Activated CD8-positive, alpha-beta memory T cell treated with anti-CD3 and anti-CD28 coated beads for 4 hours (primary cell): ENCODE data around the gene CALHM4.

ENCODE experiments used
- DNase-seq, 2 donors: peaks; one replicate each; pipeline ENCODE4 v3.0.0-alpha.2; 2020; ENCODE audit warnings: low read depth in 2 of 2

CALHM4 gene, protein sequence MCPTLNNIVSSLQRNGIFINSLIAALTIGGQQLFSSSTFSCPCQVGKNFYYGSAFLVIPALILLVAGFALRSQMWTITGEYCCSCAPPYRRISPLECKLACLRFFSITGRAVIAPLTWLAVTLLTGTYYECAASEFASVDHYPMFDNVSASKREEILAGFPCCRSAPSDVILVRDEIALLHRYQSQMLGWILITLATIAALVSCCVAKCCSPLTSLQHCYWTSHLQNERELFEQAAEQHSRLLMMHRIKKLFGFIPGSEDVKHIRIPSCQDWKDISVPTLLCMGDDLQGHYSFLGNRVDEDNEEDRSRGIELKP

DNA sequence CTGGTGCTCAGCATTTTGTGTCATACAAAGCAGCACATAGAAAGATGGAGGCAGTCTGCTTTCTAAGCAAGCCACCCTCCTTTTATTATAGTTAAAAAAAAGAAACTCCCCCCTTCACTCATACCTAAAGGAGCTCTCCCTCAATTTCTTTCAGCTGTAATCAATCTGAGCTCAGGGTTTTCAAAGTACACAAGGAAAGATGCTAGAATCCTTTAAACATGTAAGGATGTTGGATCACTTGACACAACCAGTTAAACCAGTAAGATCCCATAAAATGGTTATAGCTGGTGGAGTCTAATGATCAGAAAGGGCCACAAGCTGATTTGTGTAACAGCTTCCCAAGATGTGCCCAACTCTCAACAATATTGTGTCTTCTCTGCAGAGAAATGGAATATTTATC is at the start of gene CALHM4:
Gene CALHM4, plus strand, starts transcription at position 301 of the 400 bp plus-strand sequence. Its CDS starts 43 bp downstream, at position 344.
- no peak for DNase-seq

DNA sequence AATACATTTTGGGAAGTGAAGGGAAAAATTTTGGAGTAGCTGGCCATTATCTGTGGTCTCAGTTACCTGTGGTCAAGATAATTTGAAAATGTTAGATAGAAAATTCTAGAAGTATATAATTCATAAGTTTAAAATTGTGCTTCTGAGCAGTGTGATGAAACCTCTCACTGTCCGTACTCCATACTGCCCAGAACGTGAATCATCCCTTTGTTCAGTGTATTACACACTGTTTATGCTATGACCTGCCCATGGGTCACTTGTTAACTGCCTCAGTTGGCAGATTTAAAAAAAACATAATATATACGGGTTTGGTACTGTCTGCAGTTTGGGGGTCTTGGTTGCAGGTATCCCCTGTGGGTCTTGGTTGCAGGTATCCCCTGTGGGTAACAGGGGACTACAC is 46.2 kb upstream of the CALHM4 start:
- DNase-seq: no peak

DNA sequence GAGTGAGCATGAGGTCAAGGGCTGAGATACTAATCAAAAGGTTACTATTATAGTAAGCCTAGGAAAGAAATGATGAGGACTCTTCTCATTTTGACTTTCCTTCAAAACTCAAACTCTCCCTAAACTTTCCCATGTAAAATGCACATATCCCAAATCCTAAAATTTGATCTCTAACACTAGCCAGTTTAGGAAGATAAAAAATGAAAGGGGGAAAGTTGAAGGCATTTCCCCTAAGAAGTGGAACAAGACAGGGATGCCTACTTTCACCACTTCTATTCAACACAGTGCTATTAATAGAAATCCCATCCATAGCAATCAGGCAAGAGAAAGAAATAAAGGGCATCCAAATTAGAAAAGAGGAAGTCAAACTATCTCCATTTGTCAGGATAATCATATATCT is 45.0 kb upstream of the CALHM4 start:
- no peak for DNase-seq

DNA sequence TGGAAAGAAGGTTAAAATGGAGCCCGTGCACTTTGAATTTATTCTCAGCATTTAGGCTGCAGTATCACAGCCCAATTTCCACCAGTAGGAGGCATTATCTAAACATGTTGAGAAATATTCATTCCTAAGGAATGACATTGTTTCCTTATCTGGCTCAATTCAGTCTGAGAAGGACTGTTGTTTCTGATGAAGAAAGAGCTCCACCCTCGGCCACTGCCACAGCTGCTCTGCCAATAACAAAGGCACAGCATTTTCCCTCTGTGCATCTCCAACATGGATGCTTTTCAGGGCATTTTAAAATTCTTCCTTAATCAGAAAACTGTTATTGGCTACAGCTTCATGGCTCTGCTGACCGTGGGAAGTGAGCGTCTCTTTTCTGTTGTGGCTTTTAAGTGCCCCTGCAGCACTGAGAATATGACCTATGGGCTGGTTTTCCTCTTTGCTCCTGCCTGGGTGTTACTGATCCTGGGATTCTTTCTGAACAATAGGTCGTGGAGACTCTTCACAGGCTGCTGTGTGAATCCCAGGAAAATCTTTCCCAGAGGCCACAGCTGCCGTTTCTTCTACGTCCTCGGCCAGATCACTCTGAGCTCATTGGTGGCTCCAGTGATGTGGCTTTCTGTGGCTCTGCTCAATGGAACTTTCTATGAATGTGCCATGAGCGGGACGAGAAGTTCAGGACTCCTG is 42.0 kb upstream of the CALHM4 start, which contains the start of gene CALHM5:
Gene CALHM5, plus strand, starts transcription at position 216 of the 687 bp plus-strand sequence. Its CDS starts 58 bp downstream, at position 274.
- DNase-seq: no peak

DNA sequence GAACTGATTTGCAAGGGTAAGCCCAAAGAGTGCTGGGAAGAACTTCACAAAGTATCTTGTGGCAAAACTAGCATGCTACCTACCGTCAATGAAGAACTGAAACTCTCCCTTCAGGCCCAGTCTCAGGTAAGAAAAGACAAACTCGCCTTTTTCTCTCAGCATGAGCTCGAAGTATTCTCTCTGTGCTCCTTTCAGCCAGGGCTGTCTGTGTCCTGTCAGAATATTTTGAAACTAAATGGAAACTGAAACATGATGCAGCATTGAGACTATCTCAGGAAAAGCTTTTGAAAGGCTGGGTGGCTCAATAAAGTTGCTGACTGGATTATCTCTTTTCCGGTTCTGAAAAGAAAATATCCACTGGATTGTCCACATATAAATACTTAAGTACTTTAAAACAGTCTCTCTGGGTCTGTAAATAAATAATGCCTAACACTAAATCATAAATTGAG is 41.4 kb upstream of the CALHM4 start:
- no peak for DNase-seq

DNA sequence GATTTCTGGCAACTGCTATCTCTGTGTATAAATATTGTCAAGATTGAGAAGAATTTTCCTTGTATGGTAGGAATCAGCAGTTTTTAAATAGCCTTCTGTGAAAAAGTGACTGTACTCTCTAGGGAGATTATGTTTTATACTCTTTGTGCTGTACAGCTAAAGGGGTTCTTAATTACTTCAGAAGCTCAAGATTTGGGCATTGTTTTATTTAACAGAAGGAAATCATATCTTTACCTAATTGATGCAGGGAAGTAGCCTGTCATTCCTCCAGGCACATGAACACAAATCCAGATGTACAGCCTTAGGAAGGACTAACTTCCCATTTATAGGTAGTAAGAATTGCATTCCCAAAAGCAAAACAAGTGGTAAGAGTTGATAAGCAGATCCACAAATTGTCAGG is 40.8 kb upstream of the CALHM4 start:
- no peak for DNase-seq

DNA sequence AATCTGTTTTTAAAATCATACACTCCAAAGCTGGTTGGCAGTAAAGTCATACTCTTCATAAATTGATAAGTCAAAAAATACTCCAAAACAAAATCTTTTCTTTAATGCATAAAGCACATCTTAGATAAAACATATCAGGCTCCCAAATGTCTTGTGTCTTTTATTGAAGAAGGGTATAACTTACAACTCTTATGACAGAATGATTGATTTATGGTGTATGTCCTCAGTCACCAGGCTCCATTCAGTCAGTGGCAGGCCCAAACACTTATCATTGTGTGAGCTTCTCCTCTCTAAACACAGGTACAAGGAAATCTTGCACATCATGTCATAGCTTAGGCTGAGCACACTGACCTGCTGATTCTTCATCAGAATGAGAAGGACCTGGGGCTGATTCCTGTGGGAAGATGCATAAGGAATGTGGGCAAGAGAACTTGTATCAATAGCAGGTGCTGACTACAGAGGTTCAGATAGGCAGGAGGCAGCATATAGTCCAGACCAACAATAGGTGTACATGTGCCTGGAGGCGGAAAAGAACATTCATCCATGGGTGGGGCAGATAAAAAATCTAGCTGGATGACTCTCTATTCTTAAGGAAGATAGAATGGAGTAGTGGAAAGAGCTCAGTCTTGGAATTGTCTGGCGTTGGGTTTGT is 40.2 kb upstream of the CALHM4 start:
- DNase-seq: no peak

DNA sequence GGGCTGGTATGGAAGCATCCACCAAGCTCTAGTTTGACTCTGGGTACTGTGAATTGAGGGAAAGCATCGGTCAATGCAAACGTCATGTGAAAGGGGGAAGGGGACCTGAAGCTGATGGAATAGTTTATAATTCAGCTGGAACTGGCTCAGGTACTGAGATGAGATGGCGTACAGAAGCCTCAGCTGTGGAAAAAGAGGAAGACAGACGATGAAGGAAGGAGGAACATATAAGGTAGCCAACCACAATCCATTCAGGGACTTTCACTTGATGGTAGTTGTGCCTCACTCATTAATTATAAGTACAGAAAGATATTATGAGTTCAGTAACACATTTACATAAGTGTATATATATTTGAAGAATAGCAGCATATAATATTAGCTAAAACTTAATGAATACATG is 39.4 kb upstream of the CALHM4 start:
- no peak for DNase-seq

DNA sequence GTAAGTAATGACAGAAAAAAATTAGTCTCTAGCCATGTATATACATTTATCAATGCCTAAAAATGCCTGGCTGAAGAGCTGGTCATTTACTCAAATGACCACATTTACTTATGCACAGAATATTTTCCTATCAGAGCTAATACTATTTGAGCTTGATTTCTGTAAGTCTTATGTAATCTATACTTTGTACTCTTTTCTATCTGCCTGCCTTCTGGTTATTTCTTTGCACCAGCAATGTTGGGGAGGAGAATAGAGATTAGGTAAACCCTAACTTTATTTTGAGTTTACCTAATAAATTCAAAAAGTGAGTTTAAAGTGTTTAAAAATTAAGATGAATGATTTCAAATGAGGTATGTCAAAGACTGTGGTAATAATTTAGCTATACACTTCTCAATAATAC is 38.4 kb upstream of the CALHM4 start:
- no peak for DNase-seq

DNA sequence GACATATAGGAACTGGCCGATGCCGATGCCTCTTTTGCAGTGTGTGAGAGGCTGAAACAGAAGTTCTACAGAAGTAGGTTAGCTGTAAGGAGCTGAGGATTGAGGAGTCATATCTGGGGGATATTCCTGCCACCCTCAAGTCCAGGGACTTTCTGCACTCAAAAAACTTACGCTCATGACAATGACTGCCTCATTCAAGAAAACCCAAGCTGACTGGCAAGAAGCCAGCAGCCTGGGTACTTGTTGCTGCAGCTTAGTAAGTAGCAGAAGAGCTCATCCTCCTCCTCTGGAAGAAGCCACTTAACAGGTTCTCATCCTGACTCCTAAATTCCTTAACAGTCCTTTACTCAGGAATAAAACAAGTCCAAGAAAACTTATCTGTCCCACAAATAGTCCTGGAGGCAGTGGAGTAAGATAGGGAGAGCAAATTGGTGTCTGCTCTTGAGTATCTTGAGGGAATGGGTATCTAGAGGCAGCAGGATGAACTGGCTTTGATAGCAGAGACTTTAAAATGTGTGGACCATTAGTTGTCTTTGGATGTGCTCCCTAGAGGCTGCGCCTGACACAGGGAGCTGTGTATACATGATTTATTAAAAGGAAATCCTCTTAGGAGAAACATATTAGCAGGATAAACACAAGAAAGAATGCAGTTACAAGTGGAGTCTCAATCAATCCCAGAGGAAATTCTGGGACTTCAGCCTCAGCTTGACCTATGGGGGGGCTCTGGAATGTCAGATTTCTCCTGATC is 34.8 kb upstream of the CALHM4 start:
- no peak for DNase-seq

DNA sequence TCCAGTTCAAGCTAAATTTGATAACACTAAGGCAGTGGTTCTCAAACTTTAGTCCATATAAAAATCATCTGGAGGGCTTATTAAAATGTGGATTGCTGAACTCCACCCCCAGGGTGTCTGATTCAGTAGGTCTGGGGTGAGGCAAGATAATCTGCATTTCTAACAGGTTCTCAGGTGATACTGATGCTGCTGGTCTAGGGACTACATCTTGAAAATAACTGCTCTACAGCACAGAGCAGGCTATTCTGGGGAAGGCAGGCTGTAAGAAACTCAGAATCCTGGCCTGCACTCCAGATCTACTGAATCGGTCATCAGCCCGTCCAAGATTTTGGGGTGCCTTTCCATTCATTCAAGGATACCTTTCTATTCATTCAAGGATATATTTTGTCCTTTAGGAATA is 30.7 kb upstream of the CALHM4 start:
- no peak for DNase-seq

DNA sequence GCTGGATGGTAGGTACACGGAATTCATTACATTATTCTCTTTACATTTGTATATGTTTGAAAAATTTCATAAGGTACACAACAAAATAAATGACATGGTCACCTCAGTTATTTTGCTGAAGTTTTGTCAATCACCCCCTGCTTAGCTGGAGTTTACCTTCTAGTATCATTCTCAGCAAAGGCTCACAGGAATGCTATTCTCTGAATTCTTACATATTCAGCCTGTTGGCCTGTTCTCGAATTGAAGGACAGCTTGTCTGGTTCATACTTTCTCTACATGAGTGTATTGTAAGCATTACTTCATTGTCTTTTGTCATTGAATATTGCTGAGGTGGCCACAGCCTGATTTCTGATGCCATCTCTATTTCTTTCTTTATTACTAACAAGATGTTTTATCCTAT is 29.3 kb upstream of the CALHM4 start:
- no peak for DNase-seq

DNA sequence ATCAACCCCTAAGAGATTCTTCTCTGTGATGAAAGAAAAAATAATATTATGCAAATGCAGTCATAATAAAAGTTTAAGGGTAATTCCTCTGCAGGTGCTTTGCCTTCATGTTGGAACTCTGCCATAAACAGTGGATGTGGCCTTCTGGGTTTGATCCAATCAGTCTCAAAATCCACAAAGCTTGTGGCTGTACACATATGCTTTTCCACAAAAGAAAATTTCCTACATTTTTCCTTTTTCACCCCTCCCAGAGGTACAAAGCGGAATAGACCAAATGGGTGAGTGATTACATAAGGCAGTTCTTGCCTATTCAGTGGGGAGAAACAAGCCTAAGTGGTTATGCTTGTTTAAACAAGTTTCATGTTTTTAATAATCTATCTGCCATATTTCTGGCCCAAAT is 25.4 kb upstream of the CALHM4 start:
- DNase-seq: no peak

DNA sequence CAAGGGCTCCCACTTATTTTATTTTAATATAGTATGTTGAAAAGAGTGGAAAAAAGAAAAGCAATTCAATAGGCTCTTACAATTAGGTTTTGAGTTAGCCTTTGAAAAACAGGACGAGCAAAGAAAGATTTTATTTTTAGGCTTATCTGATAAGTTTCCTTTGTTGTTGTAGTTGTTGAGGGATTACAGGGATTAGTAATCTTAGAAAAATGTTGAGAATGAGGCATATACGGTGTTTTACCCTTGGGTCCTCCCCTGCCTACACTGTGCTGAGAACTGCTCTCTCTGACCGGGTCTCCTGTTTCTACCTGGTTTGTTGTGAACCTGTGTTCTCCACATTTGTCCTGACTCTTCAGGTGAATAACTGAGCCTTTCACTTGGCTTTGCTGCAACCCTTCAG is 24.8 kb upstream of the CALHM4 start:
- no peak for DNase-seq

DNA sequence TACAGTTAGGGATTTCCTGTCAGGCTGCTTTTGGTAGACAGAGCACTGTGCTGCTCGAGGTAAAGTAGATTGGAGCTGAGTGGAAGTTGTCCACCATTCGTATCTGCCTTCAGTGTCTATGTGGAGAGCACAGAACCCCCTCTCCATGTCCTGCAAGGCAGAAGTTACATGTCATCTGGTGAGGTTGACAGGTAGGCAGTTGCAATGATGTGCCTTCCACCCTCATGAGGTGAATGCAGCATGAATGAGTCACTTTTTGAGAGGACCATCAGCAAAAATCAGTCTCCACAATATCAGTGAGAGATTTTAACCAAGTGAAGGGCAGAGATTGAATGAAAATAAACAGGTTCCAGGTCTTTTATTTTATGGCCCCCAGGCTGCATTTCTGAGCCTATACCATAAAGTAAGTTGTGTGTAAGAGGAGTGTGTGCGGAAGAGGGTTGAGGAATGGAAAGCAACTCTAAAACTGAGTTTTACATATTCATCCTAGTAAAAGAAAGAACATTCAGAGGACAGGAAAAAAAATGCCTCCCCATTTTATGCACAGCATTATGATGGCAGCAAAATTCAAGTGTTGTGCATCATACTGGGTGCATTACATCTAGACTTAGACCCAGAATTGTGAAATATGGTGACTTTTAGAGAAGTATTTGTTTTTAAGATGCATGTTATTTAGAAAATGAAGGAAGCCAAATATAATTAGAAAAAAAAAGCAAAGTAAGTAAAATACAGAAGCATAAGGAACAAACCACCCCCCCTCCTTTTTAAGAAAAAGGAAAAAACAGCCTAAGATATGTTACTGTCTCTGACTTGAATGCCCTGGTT is 23.9 kb upstream of the CALHM4 start:
- no peak for DNase-seq

DNA sequence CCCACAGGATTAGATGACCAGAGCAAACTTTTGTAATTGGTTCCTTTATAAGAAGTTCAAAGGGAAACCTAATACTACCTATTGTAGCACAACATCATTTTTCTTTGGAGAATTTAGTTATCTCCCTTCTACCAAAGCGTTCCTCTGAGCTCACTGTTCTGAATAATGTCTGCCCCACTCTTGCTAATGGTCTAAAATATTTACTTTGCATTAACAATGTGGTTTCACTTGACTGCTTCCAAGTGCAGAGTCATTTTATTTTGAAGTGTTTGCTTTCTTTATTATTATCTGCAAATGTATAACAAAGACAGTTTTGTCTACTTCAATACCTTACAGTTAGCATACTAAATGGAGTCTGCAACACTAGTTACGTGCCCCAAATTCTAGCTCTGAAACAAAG is 23.1 kb upstream of the CALHM4 start:
- no peak for DNase-seq

DNA sequence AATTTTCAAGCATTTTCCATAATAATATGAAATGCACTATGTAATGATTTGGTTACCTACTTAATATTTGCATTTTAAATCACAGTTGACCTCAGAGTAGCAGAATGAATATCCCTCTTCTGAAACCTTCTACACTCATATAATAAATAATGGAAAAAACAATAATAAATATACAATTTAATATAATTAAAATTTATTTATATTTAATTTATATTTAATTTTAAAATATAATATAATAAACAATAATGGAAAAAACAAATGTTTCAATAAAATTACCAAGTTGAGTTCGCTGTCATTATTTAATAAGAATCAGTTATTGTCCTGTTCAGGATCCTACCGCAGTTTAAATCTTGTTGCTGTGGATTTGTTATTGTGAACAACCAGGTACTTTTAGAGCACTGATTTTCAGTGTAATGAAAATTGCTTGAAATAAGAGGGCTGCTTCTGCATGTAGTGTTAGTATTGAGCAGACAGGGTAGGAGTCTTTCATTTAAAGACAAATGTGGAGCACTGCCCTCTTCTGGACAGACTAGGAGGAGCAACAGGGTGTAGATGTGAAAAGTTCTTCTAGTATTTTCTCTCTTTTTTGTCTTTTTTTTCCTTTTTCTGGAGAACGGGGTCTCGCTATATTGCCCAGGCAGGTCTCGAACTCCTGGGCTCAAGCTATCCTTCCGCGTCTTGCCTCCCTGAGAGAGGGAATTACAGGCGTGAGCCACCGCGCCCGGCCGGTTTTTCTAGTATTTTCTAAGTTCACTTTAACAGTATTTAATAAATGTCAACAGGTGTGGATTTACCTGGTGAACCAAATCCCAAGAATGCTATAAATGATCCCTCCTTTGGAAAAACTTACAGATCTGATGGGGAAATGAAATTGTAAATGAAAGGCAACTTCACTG is 21.6 kb upstream of the CALHM4 start:
- DNase-seq: peak; percentile 10 to 24

DNA sequence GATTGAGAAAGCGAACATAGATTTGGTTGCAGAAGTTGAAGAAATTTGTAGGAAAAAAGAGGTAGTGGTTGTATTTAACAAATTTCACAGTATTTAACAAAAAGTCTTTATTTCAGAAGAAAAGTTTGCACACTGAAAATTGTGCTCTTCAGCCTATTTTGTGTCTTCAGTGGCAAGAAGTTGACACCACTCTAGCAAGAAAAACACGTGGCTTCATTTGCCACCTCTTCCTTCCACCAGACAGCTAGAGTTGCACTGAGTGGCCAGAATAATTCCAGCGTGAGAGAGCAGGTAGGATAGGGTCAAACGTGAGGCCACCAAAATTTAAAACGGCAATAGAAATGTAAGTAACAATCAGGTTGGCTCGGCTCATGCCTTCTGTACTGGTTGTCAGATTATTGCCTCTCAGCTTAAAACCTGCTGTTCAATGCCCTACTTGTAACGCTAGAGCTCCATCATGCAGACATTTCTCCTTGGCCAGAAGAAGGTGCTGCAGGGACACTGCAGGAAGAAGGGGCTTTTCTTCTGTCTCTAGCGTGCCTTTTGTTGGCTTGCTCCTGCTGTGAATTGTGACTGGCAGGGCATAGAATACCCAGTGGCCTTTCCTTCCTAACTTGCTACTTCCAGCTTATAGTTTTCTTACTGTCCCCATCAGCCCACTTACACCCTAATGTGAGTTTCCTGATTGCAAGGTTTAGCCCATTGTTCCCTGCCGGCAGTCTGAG is 20.2 kb upstream of the CALHM4 start:
- DNase-seq: no peak

DNA sequence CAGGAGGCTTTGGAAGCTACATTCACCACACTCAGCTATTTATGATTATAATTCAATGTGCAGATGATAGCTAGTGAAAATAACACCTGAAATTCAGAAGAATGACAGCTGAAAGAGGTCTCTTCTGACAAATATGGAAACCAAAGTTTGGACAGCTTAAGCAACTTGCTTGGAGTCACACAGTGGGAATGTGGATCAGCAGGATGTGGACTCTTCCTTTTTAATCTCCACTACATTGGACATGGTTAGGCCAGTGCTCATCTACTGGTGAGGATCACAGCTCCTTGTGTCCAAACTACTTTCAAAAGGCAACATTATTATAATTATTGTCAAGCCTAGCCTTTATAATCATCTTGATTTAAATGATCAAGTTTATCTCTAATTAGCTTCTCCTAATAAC is 18.4 kb upstream of the CALHM4 start:
- no peak for DNase-seq

DNA sequence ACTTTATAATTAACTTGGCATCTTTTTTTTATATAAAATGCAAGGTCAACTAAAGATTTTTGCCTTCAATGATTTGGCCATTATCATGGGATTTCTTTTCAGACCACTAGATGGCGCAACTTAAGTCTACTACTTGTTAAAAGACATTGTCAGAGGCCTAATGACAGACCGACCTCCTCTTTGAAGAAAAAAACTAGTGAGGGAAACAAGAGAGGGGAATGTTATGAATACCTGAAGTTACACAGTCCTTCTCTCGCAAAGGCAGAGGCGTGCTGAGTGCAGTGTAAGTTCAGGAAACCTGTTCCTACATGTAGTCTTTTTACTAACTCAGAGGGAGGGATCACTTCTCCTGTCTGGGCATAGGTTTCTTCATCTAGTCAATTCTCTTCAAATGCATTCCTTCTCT is 17.3 kb upstream of the CALHM4 start:
- DNase-seq: no peak
